NB4 (cell line): ENCODE data around the gene VPS37C.
"Not testable (repeated sequence)": the region's sequence is repeated elsewhere in the genome, so short reads cannot be mapped to it uniquely, and the experiment has no call there.

Experiments
- DNase-seq: peaks from one replicate; pipeline ENCODE4 v3.0.0; 2010; ENCODE audit warnings: low read depth
- H3K4me3 ChIP-seq: one replicate; pipeline ENCODE4 v1.5.1; 2011; ENCODE audit warnings: mild to moderate bottlenecking, low read depth, low read length, moderate library complexity
- MYC ChIP-seq: IDR thresholded peaks from 2 replicates; pipeline ENCODE4 v1.6.1; 2011; ENCODE audit warnings: low read depth, low read length
- POLR2A ChIP-seq: IDR thresholded peaks from 2 replicates; pipeline ENCODE4 v1.6.1; 2011; ENCODE audit warnings: mild to moderate bottlenecking; ENCODE audit not compliant: insufficient read length; ENCODE audit errors: extremely low read depth
- TF ChIP-seq, protein P1 (sequence below): IDR thresholded peaks from one replicate; pipeline ENCODE4 v1.5.1; 2012; ENCODE audit warnings: low read depth, low read length
- TF ChIP-seq, protein P2 (sequence below): IDR thresholded peaks from 2 replicates; pipeline ENCODE4 v1.6.1; 2011; ENCODE audit warnings: low read depth, low read length

The VPS37C gene

DNA sequence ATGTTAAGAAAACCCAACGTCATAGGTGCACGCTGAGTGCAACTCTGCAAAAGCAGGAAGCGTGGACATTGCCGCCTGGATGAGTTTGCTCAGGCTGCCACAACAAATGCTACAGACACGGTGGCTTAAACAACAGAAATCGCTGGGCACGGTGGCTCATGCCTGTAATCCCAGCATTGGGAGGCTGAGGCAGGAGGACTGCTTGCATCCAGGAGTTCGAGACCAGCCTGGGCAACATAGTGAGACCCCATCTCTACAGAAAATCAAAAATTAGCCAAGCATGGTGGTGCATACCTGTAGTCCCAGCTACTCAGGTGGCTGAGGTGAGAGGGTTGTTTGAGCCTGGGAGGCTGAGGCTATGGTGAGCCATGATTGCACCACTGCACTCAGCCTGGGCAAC lies 28.7 kb upstream of the VPS37C start:
- no peak overlapping the region for H3K4me3 ChIP-seq
- TF ChIP-seq POLR2A = no peak
- TF ChIP-seq MYC = no peak
- TF ChIP-seq, protein P1, sequence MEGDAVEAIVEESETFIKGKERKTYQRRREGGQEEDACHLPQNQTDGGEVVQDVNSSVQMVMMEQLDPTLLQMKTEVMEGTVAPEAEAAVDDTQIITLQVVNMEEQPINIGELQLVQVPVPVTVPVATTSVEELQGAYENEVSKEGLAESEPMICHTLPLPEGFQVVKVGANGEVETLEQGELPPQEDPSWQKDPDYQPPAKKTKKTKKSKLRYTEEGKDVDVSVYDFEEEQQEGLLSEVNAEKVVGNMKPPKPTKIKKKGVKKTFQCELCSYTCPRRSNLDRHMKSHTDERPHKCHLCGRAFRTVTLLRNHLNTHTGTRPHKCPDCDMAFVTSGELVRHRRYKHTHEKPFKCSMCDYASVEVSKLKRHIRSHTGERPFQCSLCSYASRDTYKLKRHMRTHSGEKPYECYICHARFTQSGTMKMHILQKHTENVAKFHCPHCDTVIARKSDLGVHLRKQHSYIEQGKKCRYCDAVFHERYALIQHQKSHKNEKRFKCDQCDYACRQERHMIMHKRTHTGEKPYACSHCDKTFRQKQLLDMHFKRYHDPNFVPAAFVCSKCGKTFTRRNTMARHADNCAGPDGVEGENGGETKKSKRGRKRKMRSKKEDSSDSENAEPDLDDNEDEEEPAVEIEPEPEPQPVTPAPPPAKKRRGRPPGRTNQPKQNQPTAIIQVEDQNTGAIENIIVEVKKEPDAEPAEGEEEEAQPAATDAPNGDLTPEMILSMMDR = no peak
- TF ChIP-seq, protein P2, sequence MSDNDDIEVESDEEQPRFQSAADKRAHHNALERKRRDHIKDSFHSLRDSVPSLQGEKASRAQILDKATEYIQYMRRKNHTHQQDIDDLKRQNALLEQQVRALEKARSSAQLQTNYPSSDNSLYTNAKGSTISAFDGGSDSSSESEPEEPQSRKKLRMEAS = no peak
- no peak for DNase-seq

DNA sequence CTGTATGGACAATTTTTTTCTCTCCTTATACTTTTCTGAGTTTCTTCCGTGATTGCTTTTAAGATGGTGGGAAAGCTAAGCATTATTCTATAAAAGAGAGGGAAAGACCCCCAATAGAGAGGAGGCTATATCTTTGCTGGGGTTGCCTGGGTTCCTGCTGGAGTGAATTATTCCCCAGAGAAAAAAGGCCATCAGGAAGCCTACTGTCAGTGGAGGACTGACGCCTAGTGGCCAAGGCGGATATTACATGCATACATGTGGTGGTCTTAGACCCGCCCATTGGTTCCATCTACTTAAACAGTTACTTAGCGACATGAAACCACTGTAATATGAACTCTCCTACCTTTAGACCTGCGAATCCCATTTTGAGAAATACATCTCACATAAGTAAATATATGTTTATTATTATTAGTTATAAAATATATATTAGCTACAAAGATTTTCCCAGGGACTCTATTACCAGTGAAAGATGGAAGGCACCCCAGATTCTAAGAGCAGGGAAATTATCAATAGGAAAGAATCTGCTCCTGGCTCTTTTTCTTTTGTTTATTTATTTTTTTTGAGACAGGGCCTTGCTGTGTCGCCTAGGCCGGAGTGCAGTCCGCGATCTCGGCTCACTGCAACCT lies 26.4 kb upstream of the VPS37C start:
- no peak overlapping the region for H3K4me3 ChIP-seq
- peak; percentile 84 for DNase-seq
- 0 out of 2 replicates have a peak, but pooled peaks have one; percentile 35 for TF ChIP-seq MYC
- TF ChIP-seq, protein P2 = 0 out of 2 replicates have a peak, but pooled peaks have one; percentile 53
- TF ChIP-seq, protein P1 = peak; percentile 97
- no peak for TF ChIP-seq POLR2A

DNA sequence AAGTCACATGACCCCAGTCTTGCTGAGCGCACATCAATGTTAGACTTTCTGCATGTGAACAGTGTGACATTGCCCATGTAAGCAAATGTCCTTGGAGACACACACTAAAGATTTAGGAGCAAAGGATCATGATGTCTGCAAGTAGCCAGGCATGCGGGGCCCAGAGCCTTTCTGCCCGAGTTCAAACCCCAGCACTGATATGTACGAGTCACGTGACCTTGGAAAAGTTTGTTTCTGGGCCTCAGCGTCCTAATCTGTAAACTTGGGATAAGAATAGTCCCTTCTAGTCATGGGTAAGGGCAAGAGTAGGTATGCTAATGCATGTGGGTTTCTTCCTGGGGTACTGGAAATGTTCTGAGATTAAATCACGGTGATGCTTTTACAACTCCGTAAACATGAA lies 25.3 kb upstream of the VPS37C start:
- no peak overlapping the region for H3K4me3 ChIP-seq
- DNase-seq = no peak
- TF ChIP-seq, protein P2 = no peak
- no peak for TF ChIP-seq POLR2A
- no peak for TF ChIP-seq MYC
- TF ChIP-seq, protein P1 = no peak

DNA sequence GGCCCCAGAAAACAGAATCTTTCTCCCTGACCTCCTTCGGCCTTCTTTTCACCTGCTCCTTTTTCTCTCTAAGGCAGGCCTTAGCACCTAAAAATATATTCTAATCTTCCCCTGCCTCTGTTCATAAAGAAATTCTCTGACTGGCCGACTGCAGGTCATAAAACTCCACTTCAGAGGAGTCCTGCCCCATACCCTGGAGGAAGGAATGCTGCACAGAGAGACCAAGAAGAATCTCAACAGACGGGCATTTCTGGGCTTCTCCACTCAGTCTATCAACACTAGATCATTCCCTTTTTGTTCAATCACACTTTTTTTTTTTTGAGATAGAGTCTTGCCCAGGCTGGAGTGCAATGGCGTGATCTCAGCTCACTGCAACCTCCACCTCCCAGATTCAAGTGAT lies 22.4 kb upstream of the VPS37C start:
- TF ChIP-seq POLR2A (no peak), MYC (no peak)
- TF ChIP-seq, protein P1 = no peak
- TF ChIP-seq, protein P2 = no peak
- no peak overlapping the region for H3K4me3 ChIP-seq
- no peak for DNase-seq

DNA sequence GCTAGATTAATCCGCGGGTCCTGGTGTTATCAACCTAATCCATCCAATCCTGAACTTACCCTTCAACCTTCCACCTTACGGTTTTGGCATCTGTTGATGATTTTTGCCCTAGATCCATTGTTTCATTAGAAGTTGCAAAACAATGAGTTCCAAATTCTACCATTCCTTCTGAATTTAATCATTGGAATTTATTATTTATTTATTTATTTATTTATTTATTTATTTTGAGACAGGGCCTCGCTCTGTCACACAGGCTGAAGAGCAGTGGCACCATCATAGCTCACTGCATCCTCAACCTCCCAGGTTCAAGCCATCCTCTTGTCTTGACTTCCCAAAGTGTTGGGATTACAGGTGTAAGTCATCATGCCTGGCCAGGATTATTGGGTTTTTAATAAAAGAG lies 20.3 kb upstream of the VPS37C start:
- TF ChIP-seq, protein P2 = no peak
- TF ChIP-seq POLR2A = no peak
- TF ChIP-seq MYC = no peak
- TF ChIP-seq, protein P1 = no peak
- DNase-seq = no peak
- no peak overlapping the region for H3K4me3 ChIP-seq

DNA sequence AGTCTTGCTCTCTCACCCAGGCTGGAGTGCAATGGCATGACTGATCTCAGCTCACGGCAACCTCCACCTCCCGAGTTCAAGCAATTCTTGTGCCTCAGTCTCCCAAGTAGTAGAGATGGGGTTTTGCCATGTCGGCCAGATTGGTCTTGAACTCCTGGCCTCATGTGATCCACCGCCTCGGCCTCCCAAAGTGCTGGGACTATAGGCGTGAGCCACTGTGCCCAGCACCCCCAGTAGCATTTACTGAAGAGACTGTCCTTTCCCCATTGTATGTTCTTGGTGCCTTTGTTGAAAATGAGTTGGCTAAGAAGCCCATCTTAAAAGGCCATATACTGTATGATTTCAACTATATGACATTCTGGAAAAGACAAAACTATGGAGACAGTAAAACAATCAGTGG lies 19.0 kb upstream of the VPS37C start:
- H3K4me3 ChIP-seq, DNase-seq: not testable (repeated sequence)
